GM12801 (cell line): ENCODE results near the gene KIAA1143.

ENCODE experiments used
- CTCF ChIP-seq: IDR thresholded peaks from one replicate; pipeline ENCODE4 v1.5.1; 2011; ENCODE audit warnings: control low read depth; ENCODE audit not compliant: insufficient read length; ENCODE audit errors: extremely low read depth

Gene KIAA1143

GRCh38 chr3:44771424-44772098 is 10.1 kb upstream of the KIAA1143 start:
- no peak for TF ChIP-seq CTCF

- no peak for TF ChIP-seq CTCF
Observed at GRCh38 chr3:44764248-44764647, 2.8 kb upstream of the KIAA1143 start.

- no peak for TF ChIP-seq CTCF
Observed at GRCh38 chr3:44762690-44763089, 1.3 kb upstream of the KIAA1143 start.

- TF ChIP-seq CTCF, result no peak
Observed at GRCh38 chr3:44762170-44762677, 805 bp upstream of the KIAA1143 start.

GRCh38 chr3:44761101-44761423 is 357 bp downstream of the KIAA1143 start:
- no peak for TF ChIP-seq CTCF

GRCh38 chr3:44734646-44735168 is 26.7 kb downstream of the KIAA1143 start:
- TF ChIP-seq CTCF, result no peak

GRCh38 chr3:44729384-44729910 is 32.0 kb downstream of the KIAA1143 start, which contains the start of gene ZNF501:
TSS of gene ZNF501 (plus strand) at chr3:44729635. CDS start at chr3:44734422, 4,787 bp downstream.
- no peak for TF ChIP-seq CTCF
